ENCODE data around the gene TCF21.
"Not testable (repeated sequence)": the region's sequence is repeated elsewhere in the genome, so short reads cannot be mapped to it uniquely, and the experiment has no call there.

Gene TCF21

DNA sequence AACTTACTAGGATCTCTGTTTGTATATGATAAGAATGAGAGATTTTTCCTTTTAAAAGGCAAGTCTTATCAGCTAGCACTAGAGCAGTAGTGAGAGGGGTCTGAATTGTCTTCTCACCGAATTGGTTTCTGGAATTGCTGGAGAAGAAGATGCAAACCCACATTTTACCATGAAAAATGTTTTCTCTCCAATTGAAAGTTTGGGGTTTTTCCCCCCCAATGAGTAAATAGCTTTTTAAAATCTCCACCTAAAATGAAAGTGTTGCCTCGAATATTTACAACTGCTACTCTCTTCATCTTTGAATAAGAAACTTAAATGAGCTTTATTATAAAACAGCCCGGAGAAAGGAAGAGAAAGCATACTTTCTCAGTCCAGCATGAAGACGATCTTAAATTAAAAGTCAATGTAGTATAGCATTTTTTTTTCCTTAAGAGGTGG lies 1.8 kb downstream of the TCF21 start:
- no peak for DNase-seq

GRCh38 chr6:133891149-133891926 lies 2.4 kb downstream of the TCF21 start:
- peak; percentile 2 for DNase-seq

DNA sequence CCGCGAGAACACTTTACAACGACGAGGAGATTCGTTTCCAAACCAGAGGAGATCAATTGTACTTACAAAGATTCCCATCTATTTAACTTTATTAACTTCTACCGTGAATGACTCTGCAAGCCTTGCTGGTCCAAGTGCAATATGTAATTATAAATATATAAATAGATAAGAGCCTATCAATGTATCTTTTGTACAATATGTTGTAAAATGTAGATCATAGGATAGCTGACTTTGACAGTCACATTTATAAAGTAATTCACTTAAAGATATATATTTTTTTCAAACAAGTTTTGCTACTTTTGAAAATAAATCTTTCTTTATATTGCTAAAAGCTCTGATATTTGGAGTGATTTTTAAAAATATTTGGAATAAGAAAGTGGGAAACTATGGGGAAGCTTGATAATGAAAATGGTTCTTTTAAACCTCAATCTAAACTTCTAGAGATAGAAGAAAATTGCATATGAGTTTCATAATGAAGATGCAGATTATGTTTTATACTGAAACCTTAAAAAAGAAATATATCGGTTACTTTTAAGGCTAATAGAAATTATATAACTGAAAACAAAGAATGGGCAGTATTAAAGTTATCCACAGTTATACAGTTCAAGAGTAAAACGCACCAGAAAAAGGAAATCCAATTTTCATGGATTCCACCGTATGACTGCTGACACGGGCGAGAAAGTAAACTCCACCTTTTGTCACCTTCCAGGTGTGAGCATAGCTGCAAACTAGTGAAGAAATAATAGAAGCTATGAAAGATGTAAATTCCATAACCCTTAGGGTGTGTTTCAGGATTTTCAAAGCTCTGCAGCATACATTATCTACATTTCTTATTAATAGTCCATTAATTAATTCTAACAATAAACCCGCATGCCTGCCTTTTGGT lies 3.3 kb downstream of the TCF21 start:
- no peak for DNase-seq

DNA sequence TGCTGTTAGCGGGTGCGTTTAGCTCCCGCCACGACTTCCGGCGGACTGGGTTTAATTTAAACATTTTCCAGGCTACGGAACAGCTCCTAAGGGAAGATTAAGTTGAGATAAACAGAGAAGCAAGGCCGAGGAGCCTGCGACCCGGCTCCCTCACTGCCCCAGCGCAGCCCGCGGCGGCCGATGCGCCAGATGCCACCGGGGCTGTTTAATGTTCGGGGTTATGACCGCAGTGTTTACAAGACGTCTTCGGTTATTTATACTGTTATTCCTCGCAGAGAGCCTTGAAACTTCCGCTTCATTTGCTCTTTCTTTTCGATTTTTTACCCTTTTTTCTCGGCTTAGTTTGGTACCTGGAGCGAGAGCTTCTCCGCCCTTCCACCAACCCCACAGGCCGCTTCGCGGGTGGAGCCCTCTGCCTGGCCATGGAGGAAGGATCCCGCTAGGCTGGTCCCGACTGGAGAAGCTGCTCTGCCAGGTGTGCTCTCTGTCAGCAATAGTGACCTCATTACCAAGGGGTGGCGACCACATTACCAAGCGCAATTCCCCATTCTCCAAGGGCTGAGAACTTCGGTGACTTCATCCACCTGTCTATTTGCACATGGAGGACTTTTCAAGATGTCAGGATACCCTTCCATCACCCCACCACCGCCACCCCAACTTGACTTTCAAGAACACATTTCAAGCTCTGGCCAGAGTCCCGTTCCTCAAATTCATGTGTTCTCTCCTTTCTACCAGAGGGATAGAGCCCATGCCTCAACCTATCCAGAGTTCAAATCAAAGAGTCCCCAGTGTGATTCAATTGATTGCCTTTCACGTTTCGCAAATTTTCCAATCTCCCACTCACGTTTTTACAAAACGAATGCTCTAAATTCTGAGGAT lies 4.1 kb downstream of the TCF21 start:
- no peak for DNase-seq

DNA sequence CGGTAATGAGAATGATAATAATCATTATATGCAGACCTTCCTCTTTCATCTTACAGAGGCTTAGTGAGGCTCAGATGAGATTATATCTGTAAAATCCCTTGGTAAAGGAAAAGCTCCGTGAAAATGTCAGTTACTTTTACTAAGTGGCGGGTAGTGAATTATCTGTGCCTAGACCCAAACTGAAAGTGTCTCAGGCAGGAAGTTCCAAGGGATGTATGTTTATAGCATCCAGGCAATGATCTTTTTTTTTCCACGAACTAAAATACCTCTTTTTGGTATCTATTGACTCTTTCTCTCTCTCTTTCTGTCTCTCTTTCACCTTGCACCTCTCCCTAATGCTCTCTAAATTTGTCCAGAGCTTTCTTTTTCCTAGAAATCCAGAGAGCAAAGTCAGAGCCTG lies 5.0 kb downstream of the TCF21 start:
- DNase-seq = no peak

- no peak for DNase-seq
These were observed 5.5 kb downstream of the TCF21 start for GRCh38 chr6:133894369-133894768.

GRCh38 chr6:133894795-133895358 lies 6.0 kb downstream of the TCF21 start:
- DNase-seq = no peak

DNA sequence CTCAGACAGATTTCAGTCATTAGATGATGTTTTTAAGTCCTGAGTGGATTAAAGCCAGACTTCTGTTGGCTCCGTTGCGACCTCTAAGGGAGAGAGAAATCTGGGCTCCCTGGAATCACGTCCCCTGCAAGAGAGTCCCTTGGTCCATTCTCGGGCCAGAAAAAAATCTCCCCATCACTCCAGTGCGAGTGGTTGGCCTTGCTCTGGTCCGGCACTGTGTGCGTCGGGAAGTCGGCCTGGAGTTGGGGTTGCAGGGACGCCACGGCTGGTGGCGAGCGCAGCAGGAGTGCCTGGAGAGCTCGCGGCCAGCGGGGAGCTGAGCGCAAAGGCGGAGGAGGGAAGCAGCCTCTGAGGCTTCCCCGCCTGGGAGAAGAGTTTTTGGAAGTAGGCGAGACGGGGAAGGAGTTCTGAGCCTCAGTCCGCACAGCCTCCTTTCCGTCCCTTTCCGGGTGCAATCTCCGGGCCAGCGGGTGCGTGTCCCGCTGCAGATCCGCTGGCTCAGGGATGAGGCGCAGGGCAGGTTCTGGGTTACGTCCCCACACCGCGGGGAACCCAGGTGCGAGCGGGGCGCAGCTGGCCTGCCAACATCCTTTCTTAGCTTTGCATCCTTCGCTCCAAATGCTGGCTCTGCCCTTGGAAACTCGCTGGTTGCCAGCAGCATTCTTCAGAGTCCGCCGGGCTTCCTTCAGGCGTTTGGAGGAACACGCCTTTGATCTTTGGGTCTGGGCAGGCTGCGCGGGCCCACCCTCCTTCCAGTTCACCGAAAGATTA lies 6.8 kb downstream of the TCF21 start:
- no peak for DNase-seq

DNA sequence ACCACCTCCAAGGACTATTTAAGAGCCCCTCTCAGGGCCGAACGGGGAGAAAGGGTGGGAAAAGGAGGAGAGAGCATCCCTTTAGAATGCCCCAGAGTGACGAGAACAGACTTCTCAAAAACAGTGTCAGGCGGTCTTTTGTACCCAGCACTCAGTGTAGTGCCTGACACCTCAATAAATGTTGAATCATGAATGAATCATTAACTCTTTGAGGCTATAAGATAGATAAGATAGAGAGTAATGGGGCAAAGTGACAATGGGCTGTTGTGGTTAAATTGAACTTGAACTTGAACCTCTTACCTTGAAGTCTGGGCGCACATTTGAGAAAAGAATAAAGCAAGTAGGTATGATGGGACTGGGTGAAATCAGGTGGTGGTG lies 7.4 kb downstream of the TCF21 start:
- no peak for DNase-seq

DNA sequence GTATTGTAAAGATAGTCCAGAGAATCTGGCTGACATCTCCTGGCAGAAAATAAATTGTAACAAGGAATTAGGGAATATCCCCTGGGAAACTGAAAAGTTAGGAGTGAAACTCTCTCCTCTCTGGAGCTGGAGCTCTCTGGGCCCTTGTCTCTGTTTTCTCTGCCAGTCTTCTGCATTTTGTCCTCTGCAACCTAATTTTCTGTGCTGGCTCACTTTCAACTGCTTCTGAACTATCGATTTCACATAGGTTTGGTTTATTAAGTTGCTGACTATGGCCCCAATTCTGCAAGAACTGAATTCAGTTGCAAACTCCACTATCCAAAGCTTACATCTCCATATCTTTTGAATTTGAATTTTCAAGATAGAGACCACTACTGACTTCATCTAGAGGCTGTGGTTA lies 9.3 kb downstream of the TCF21 start:
- no peak for DNase-seq

DNA sequence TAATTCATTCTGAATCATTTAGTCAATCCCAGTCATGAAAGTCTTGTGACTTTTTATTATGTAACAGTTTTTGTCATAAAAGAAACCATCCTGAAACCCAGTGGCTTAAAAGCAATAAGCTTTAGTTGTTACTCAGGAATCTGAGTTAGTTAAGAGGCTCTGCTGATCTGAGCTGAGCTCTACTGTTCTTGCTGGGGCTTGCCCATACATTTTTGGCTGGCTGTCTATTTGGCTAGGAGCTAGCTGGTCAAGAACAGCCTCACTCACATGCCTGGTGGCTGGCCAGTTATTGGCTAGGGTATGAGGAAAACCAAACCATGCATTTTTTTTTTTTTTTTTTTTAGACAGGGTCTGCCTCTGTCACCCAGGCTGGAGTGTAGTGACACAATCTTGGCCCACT lies 10.6 kb downstream of the TCF21 start:
- DNase-seq = no peak

DNA sequence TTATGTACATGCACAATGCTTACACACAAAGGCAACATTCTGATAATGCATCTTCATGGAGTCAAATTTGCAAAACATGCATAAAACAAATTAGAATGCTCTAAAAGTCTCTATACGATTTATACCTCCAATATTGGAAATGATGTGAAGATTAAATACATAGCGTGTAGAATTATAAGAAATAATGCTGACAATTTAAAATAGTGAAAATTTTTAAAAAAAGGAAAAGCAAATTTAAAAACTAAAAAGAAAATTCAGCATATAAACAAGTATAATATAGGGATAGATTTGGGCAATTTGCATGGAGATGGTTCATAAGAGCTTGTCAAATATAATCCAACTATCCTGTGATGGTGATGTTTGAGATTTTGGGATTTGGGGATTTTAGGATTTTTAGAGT lies 14.9 kb downstream of the TCF21 start:
- no peak for DNase-seq

GRCh38 chr6:133906050-133906449 lies 17.1 kb downstream of the TCF21 start:
- DNase-seq = no peak

- peak; percentile 49 for DNase-seq
These were observed 27.8 kb downstream of the TCF21 start for GRCh38 chr6:133916650-133917151.

DNA sequence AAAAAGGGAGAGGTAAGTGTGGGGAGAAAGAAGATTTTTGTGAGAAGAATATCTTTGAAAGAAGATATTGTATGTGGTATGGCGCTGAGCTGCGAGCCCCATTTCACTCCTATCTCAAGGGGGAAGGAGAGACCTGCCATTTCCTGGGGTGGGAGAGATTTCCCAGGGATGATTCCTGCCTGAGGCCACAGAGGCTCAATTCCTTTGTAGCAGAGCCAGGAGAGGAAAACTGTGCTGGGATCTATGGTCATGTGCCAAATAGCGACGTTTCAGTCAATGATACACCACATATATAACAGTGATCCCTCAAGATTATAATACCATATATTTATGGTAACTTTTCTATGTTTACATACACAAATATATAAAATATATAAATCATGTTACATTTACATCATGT lies 28.9 kb downstream of the TCF21 start:
- DNase-seq = no peak

DNA sequence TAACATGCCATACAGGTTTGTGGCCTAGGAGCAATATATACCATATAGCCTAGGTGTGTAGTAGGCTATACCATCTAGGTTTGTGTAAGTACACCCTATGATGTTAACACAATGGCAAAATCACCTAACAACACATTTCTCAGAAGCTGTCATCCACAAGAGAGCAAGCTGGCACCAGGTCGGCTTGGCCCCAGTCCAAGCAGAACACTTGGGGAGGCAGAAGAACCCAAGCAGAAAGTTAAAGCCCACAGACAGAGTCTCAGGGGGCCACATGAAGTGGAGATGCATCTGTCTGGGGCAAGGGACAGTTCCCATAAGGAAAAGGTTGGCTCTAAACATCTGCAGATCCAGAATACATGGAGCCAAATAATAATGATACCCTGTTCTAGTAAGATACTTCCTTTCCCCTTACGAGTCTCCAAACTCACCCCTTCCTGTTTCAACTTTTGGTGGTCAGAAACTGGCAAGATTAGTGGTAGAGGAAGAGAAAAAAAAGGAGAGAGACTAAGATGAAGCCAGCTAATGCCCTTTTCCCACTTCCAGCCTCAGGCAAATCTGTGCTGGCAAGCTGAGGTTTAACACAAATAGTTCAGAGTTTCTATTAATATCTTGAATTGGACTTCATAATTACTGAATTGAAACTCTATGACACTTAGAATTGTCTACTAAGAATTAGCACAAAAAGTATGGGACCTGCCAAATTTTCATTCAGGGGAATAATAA lies 29.5 kb downstream of the TCF21 start:
- no peak for DNase-seq

- no peak for DNase-seq
These were observed 30.4 kb downstream of the TCF21 start for GRCh38 chr6:133919362-133919761.

DNA sequence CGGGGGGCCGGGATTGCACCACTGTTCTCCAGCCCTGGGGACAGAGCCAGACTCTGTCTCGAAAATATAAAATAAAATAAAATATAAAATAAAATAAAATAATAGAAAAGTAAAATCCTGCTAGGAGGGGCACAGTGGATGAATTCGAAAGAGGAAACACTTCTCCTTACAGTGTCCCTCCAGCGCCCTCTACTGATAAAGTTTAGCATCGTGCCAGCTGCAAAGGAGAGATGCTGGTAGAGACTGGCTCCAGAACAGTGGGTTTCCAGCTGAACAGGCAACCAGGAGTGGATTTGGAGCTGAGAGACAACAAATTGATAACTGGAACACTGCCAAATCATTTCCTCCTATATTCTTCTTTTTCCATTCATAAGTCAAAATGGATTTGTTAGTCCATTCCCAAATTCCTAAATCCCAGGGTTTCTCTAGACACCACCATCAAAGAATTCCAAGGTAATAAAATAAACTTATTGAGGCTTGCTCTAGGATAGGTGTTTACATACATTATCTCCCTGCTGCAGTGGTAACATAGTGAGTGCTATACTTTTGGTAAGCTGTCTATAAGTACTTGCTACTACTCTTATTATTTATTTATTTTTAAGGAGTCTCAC lies 32.4 kb downstream of the TCF21 start:
- peak; percentile 32 for DNase-seq

GRCh38 chr6:133923938-133924593 lies 35.2 kb downstream of the TCF21 start:
- DNase-seq = peak; percentile 18

DNA sequence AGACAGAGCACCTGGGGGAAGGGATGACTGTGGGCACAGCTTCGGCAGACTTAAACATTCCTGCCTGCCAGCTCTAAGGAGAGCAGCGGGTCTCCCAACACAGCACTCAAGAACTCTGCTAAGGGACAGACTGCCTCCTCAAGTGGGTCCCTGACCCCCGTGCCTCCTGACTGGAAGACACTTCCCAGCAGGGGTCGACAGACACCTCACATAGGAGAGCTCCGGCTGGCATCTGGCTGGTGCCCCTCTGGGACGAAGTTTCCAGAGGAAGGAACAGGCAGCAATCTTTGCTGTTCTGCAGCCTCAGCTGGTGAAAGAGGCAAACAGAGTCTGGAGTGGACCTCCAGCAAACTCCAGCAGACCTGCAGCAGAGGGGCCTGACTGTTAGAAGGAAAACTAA lies 42.3 kb downstream of the TCF21 start:
- DNase-seq = not testable (repeated sequence)

Data from activated effector memory CD4-positive, alpha-beta T cell treated with Interleukin-2 at 50 U/mL for 16 hours (primary cell).